HG02973 (cell line): ENCODE results near the gene MYORG.

ENCODE experiments used
- ATAC-seq: cut with Tn5 transposase; IDR thresholded peaks from one replicate; pipeline ENCODE4 v1.9.1; 2021; ENCODE audit warnings: moderate library complexity; ENCODE audit not compliant: unreplicated experiment

Gene MYORG

GRCh38 chr9:34376596-34377403 is at the start of gene MYORG:
Gene MYORG, minus strand, starts transcription at chr9:34376898. Its CDS starts 3,955 bp downstream, at chr9:34372943.
- peak; percentile 87 for ATAC-seq

- no peak for ATAC-seq
These were observed 43.2 kb upstream of the MYORG start for GRCh38 chr9:34419716-34420504.

GRCh38 chr9:34417734-34418133 is 41.0 kb upstream of the MYORG start:
- ATAC-seq: no peak

GRCh38 chr9:34413231-34413852 is 36.6 kb upstream of the MYORG start:
- ATAC-seq: no peak

GRCh38 chr9:34412336-34412735 is 35.6 kb upstream of the MYORG start:
- no peak for ATAC-seq

GRCh38 chr9:34409154-34409553 is 32.5 kb upstream of the MYORG start:
- no peak for ATAC-seq

- ATAC-seq: no peak
These were observed 31.5 kb upstream of the MYORG start for GRCh38 chr9:34408173-34408572.

GRCh38 chr9:34406219-34406618 is 29.5 kb upstream of the MYORG start:
- ATAC-seq: no peak

GRCh38 chr9:34405719-34406118 is 29.0 kb upstream of the MYORG start:
- ATAC-seq: no peak

- ATAC-seq: no peak
These were observed 27.1 kb upstream of the MYORG start for GRCh38 chr9:34403554-34404380.

GRCh38 chr9:34400686-34401602 is 24.2 kb upstream of the MYORG start:
- ATAC-seq: no peak

GRCh38 chr9:34400275-34400674 is 23.6 kb upstream of the MYORG start:
- ATAC-seq: no peak

GRCh38 chr9:34399729-34400128 is 23.0 kb upstream of the MYORG start:
- no peak for ATAC-seq

GRCh38 chr9:34398875-34399274 is 22.2 kb upstream of the MYORG start:
- ATAC-seq: no peak

- no peak for ATAC-seq
These were observed 19.8 kb upstream of the MYORG start for GRCh38 chr9:34396276-34397214.

GRCh38 chr9:34392511-34392910 is 15.8 kb upstream of the MYORG start:
- ATAC-seq: no peak

GRCh38 chr9:34387239-34387638 is 10.5 kb upstream of the MYORG start:
- no peak for ATAC-seq

- ATAC-seq: no peak
These were observed 10.0 kb upstream of the MYORG start for GRCh38 chr9:34386656-34387055.
